Esophagus muscularis mucosa (tissue), 4 donors: ENCODE data around the gene JKAMP.

Source experiments
- CTCF ChIP-seq, 3 experiments: fragments of 200-600 bp in 2 of 3; fragments of 450-650 bp in 1 of 3; sonication (generic) in 2 of 3; IDR thresholded peaks; one replicate each; pipeline ENCODE4 v1.5.1; 2017 to 2019; ENCODE audit warnings: antibody characterized with exemption in 3 of 3, mild to moderate bottlenecking in 2 of 3, moderate library complexity in 1 of 3
- EP300 ChIP-seq: sonication (generic); formaldehyde crosslinking; IDR thresholded peaks from one replicate; pipeline ENCODE4 v1.6.1; 2017; ENCODE audit warnings: antibody characterized with exemption
- POLR2A ChIP-seq: fragments of 450-650 bp; IDR thresholded peaks from one replicate; pipeline ENCODE4 v1.6.1; 2017; ENCODE audit warnings: antibody characterized with exemption, moderate library complexity, mild to moderate bottlenecking, low read depth
- POLR2AphosphoS5 ChIP-seq, 2 donors: sonication (generic); formaldehyde crosslinking; IDR thresholded peaks; one replicate each; pipeline ENCODE4 v1.6.1; 2017; ENCODE audit warnings: antibody characterized with exemption in 2 of 2

GRCh38 chr14:59454139-59454538 is 30.2 kb upstream of the JKAMP start:
- no peak for TF ChIP-seq POLR2A
- TF ChIP-seq POLR2AphosphoS5 (IDR thresholded peaks at IDR 0.05): peak in 1 of 2 donors; percentile 22
- no peak for TF ChIP-seq CTCF (IDR thresholded peaks at IDR 0.05)
- TF ChIP-seq EP300: no peak
